ENCODE measurements around the gene FLG. TPM values are rescaled to one million over a fixed set of nuclear protein-coding genes. Genes with fewer than 3 reads are reported as not detected.
"Not testable (repeated sequence)": the region's sequence is repeated elsewhere in the genome, so short reads cannot be mapped to it uniquely, and the experiment has no call there.

The FLG gene
- total RNA-seq, 1 donor from 2014 or later: 1.5 TPM

GRCh38 chr1:152309955-152310354 lies 15.1 kb downstream of the FLG start:
- no peak for TF ChIP-seq POLR2A (IDR thresholded peaks at IDR 0.05)
- Histone ChIP-seq H3K9me3 (no peaks in the 10 kb centered on the region), H3K27me3 (no peaks in the 10 kb centered on the region), H3K27ac (no peak overlapping the region), H3K4me3 (no peak overlapping the region), H3K36me3 (peaks cover 0 to 4% of the 10 kb centered on the region in 2 donors), H3K4me1 (no peaks in the 10 kb centered on the region)
- intact Hi-C loops (cut with DNase I): no loop called here
- no peak for DNase-seq (ENCODE audit: extremely low spot score in 2 of 2)

GRCh38 chr1:152309320-152309901 lies 15.6 kb downstream of the FLG start:
- H3K27ac ChIP-seq; intact Hi-C loops (cut with DNase I); H3K27me3 ChIP-seq; H3K4me3 ChIP-seq; H3K36me3 ChIP-seq; H3K4me1 ChIP-seq; DNase-seq (ENCODE audit: extremely low spot score in 2 of 2); H3K9me3 ChIP-seq: not testable (repeated sequence)

- H3K4me3 ChIP-seq; H3K27me3 ChIP-seq; H3K4me1 ChIP-seq; H3K9me3 ChIP-seq; H3K27ac ChIP-seq; DNase-seq (ENCODE audit: extremely low spot score in 2 of 2); H3K36me3 ChIP-seq; intact Hi-C loops (cut with DNase I): not testable (repeated sequence)
Measured at GRCh38 chr1:152308758-152309157, 16.3 kb downstream of the FLG start.

GRCh38 chr1:152307970-152308369 lies 17.1 kb downstream of the FLG start:
- H3K27me3 ChIP-seq; H3K27ac ChIP-seq; DNase-seq (ENCODE audit: extremely low spot score in 2 of 2); intact Hi-C loops (cut with DNase I); H3K4me1 ChIP-seq; H3K4me3 ChIP-seq; H3K9me3 ChIP-seq; H3K36me3 ChIP-seq: not testable (repeated sequence)

GRCh38 chr1:152306123-152306522 lies 18.9 kb downstream of the FLG start:
- H3K4me1 ChIP-seq; H3K4me3 ChIP-seq; H3K27ac ChIP-seq; H3K36me3 ChIP-seq; DNase-seq (ENCODE audit: extremely low spot score in 2 of 2); H3K9me3 ChIP-seq; H3K27me3 ChIP-seq; intact Hi-C loops (cut with DNase I): not testable (repeated sequence)

GRCh38 chr1:152304773-152305172 lies 20.3 kb downstream of the FLG start:
- H3K36me3 ChIP-seq; intact Hi-C loops (cut with DNase I); H3K9me3 ChIP-seq; DNase-seq (ENCODE audit: extremely low spot score in 2 of 2); H3K27me3 ChIP-seq; H3K4me1 ChIP-seq; H3K27ac ChIP-seq; H3K4me3 ChIP-seq: not testable (repeated sequence)

GRCh38 chr1:152303139-152303872 lies 21.7 kb downstream of the FLG start:
- H3K27me3 ChIP-seq; H3K9me3 ChIP-seq; H3K27ac ChIP-seq; DNase-seq (ENCODE audit: extremely low spot score in 2 of 2); intact Hi-C loops (cut with DNase I); H3K4me3 ChIP-seq; H3K4me1 ChIP-seq; H3K36me3 ChIP-seq: not testable (repeated sequence)

GRCh38 chr1:152256394-152256793 lies 68.6 kb downstream of the FLG start:
- H3K9me3 ChIP-seq; intact Hi-C loops (cut with DNase I); DNase-seq (ENCODE audit: extremely low spot score in 2 of 2); H3K27me3 ChIP-seq; H3K4me3 ChIP-seq; H3K27ac ChIP-seq; H3K36me3 ChIP-seq; H3K4me1 ChIP-seq: not testable (repeated sequence)

Other genes starting within 250 kb of the FLG start
- not detected for gene TCHHL1, start 236.2 kb downstream of the FLG start, total RNA-seq
- 0.25 TPM for gene TCHH, start 209.8 kb downstream of the FLG start, total RNA-seq
- gene RPTN, start 166.0 kb downstream of the FLG start, total RNA-seq: 0.25 TPM
- gene HRNR, start 101.0 kb downstream of the FLG start, total RNA-seq: not detected
- gene FLG2, start 34.8 kb upstream of the FLG start, total RNA-seq: not detected
- 349 TPM for gene CRNN, start 89.0 kb upstream of the FLG start, total RNA-seq
- gene LCE5A, start 185.6 kb upstream of the FLG start, total RNA-seq: not detected
- gene CRCT1, start 189.2 kb upstream of the FLG start, total RNA-seq: 182 TPM
- gene LCE3E, start 241.5 kb upstream of the FLG start, total RNA-seq: 2.2 TPM

All from vagina (tissue), 2 donors.